Measurements from ENCODE around the gene ALKAL2. TPM values are rescaled to one million over a fixed set of nuclear protein-coding genes. Genes with fewer than 3 reads are reported as not detected.

Gene ALKAL2
- polyA plus RNA-seq, 1 donor from 2014 or later = not detected

DNA sequence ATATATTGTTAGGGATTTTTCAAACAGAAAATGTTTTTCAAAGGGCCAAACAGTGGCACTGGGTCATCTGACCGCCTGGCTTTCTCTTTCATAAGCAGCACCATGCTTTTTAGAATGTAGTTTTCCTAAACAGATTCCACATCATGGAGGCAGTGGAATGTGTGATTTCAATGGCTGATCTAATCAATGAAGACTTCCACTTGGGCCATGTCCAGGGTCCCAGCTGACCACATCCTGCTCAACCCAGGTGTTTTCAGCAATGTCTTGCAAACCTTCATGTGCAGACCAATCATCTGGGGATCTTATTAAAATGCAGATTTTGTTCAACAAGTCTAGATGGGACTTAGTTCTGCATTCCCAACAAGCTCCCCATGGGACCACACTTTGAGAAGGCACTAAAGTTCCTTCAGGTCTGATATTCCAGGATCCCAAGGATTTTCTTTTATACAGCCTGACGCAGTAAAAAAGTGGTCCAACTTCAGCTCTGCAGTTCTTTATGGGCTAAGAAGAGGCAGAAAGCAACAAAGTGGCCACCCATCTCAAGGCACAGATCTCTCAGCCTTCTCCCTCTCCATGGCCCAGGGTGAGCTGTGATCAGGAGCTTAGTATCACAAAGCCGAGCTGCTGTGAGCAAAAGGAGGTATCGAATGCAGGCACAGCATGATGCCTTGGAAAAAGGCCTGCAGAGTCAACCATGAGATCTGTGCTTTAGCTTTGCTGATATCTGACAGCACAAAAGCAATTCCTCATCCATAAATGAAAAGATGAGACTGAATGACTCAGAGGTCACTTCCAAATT is 3.7 kb downstream of the ALKAL2 start:
- Histone ChIP-seq H3K36me3 (ENCODE audit: insufficient read depth, low read length) (no peaks in the 10 kb centered on the region), H3K79me2 (replicated peaks; ENCODE audit: insufficient read depth, low read length) (no peaks in the 10 kb centered on the region), H4K20me1 (ENCODE audit: insufficient read depth) (no peaks in the 10 kb centered on the region), H3K4me2 (ENCODE audit: low read length) (no peak overlapping the region), H3K4me3 (ENCODE audit: low read length) (no peak overlapping the region), H3F3A (ENCODE audit: insufficient read depth, low read length, poor library complexity, severe bottlenecking) (peaks cover 2% of the 10 kb centered on the region), H3K9ac (ENCODE audit: low read length) (no peak overlapping the region), H3K9me3 (ENCODE audit: low read length) (no peaks in the 10 kb centered on the region), H3K27ac (ENCODE audit: low read length) (no peak overlapping the region), H2AFZ (ENCODE audit: low read depth, low read length) (no peak overlapping the region), H3K9me2 (ENCODE audit: insufficient read depth, low read length) (no peaks in the 10 kb centered on the region), H3K27me3 (ENCODE audit: insufficient read depth, low read depth, low read length) (peaks cover 41% of the 10 kb centered on the region)
- no peak for TF ChIP-seq EP300 (conservative IDR thresholded peaks at IDR 0.05; ENCODE audit: poor library complexity, severe bottlenecking)
- no peak for TF ChIP-seq RAD21 (conservative IDR thresholded peaks at IDR 0.05)
- TF ChIP-seq CTCF (IDR thresholded peaks at IDR 0.05; ENCODE audit: poor library complexity, severe bottlenecking) = no peak
- TF ChIP-seq, protein P1, sequence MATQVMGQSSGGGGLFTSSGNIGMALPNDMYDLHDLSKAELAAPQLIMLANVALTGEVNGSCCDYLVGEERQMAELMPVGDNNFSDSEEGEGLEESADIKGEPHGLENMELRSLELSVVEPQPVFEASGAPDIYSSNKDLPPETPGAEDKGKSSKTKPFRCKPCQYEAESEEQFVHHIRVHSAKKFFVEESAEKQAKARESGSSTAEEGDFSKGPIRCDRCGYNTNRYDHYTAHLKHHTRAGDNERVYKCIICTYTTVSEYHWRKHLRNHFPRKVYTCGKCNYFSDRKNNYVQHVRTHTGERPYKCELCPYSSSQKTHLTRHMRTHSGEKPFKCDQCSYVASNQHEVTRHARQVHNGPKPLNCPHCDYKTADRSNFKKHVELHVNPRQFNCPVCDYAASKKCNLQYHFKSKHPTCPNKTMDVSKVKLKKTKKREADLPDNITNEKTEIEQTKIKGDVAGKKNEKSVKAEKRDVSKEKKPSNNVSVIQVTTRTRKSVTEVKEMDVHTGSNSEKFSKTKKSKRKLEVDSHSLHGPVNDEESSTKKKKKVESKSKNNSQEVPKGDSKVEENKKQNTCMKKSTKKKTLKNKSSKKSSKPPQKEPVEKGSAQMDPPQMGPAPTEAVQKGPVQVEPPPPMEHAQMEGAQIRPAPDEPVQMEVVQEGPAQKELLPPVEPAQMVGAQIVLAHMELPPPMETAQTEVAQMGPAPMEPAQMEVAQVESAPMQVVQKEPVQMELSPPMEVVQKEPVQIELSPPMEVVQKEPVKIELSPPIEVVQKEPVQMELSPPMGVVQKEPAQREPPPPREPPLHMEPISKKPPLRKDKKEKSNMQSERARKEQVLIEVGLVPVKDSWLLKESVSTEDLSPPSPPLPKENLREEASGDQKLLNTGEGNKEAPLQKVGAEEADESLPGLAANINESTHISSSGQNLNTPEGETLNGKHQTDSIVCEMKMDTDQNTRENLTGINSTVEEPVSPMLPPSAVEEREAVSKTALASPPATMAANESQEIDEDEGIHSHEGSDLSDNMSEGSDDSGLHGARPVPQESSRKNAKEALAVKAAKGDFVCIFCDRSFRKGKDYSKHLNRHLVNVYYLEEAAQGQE (IDR thresholded peaks at IDR 0.05; ENCODE audit: borderline replicate concordance) = no peak
- TF ChIP-seq POLR2AphosphoS5 (IDR thresholded peaks at IDR 0.05) = no peak
- no peak for TF ChIP-seq EZH2 (IDR thresholded peaks at IDR 0.05; ENCODE audit: borderline replicate concordance, insufficient read depth, low read length, poor library complexity, severe bottlenecking)
- TF ChIP-seq MXI1 (conservative IDR thresholded peaks at IDR 0.05; ENCODE audit: poor library complexity, severe bottlenecking) = no peak
- TF ChIP-seq TAF1 (IDR thresholded peaks at IDR 0.05; ENCODE audit: low read depth) = no peak
- TF ChIP-seq SMC3 (conservative IDR thresholded peaks at IDR 0.05; ENCODE audit: poor library complexity) = no peak

DNA sequence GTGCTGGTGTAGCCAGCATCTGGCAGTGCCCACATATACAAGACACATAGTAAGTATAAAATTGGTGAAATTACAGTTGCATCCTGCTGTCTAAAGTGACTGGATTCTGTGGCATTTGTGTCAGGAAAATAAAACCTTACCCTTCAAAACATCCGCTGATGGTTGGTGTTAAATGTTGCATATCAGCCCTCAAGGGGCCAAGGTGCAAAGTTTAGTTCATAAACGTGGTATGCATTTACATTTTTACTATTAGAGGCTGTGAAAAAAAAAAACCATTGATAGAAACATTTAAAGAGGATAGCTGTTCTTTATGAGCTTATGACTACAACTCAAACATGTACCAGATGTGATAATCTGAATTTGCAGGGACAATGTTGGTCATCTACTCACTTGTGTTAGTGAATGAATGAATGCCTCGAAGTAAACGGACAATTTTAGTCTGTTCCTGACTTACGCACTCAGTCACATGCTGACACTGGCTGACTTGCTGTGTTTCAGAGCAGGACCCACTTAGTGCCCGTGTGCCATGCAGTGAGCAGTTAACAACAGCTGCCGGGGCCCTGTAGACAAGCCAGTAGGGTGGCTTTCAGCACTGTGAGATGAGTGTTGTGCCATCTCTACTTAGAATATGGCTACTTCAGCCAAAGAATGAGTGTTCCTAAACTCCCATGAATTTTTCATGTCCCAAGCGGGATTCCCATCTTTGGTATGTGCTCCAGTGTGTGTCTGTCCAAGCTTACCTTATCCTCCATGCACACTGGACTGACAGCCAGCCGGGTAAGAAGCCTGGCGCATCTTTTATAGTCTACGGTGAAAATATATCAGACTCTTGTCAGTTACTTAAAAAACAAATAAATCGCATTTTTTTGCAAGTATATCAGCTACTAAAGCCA is 5.3 kb downstream of the ALKAL2 start:
- Histone ChIP-seq H3K9me2 (ENCODE audit: insufficient read depth, low read length) (no peaks in the 10 kb centered on the region), H3K4me3 (ENCODE audit: low read length) (no peak overlapping the region), H4K20me1 (ENCODE audit: insufficient read depth) (no peaks in the 10 kb centered on the region), H3K27ac (ENCODE audit: low read length) (no peak overlapping the region), H3K79me2 (replicated peaks; ENCODE audit: insufficient read depth, low read length) (no peaks in the 10 kb centered on the region), H3K36me3 (ENCODE audit: insufficient read depth, low read length) (no peaks in the 10 kb centered on the region), H2AFZ (ENCODE audit: low read depth, low read length) (no peak overlapping the region), H3K9me3 (ENCODE audit: low read length) (no peaks in the 10 kb centered on the region), H3K27me3 (ENCODE audit: insufficient read depth, low read depth, low read length) (peaks cover 31% of the 10 kb centered on the region), H3K9ac (ENCODE audit: low read length) (no peak overlapping the region), H3K4me2 (ENCODE audit: low read length) (no peak overlapping the region), H3F3A (ENCODE audit: insufficient read depth, low read length, poor library complexity, severe bottlenecking) (peaks cover 2% of the 10 kb centered on the region)
- TF ChIP-seq SMC3 (conservative IDR thresholded peaks at IDR 0.05; ENCODE audit: poor library complexity) (no peak), MXI1 (conservative IDR thresholded peaks at IDR 0.05; ENCODE audit: poor library complexity, severe bottlenecking) (no peak), POLR2AphosphoS5 (IDR thresholded peaks at IDR 0.05) (no peak), EZH2 (IDR thresholded peaks at IDR 0.05; ENCODE audit: borderline replicate concordance, insufficient read depth, low read length, poor library complexity, severe bottlenecking) (no peak), RAD21 (conservative IDR thresholded peaks at IDR 0.05) (no peak), CTCF (IDR thresholded peaks at IDR 0.05; ENCODE audit: poor library complexity, severe bottlenecking) (no peak), EP300 (conservative IDR thresholded peaks at IDR 0.05; ENCODE audit: poor library complexity, severe bottlenecking) (no peak), TAF1 (IDR thresholded peaks at IDR 0.05; ENCODE audit: low read depth) (no peak)
- TF ChIP-seq, protein P1 (IDR thresholded peaks at IDR 0.05; ENCODE audit: borderline replicate concordance) = no peak
